ENCODE results near the gene RIN1.

RIN1 gene

GRCh38 chr11:66318600-66318970 lies 17.6 kb downstream of the RIN1 start:
- Mint-ChIP-seq H3K4me1 (peaks cover 66% of the 10 kb centered on the region), H3K9me3 (no peaks in the 10 kb centered on the region), H3K4me3 (peak overlapping the region; percentile 46), H3K27ac (peak overlapping the region; percentile 88), H3K36me3 (no peaks in the 10 kb centered on the region)
- DNase-seq (ENCODE audit: low spot score in 2 of 2) (no peak), ATAC-seq (no peak)

- DNase-seq (ENCODE audit: low spot score in 2 of 2) (peak in 1 of 2 donors; percentile 65), ATAC-seq (peak; percentile 69)
- Mint-ChIP-seq H3K4me3 (peak overlapping the region; percentile 46), H3K27ac (peak overlapping the region; percentile 88), H3K36me3 (no peaks in the 10 kb centered on the region), H3K4me1 (peaks cover 60% of the 10 kb centered on the region), H3K9me3 (no peaks in the 10 kb centered on the region)
These were observed 18.3 kb downstream of the RIN1 start for GRCh38 chr11:66317723-66318599.

- H3K36me3 Mint-ChIP-seq, result no peaks in the 10 kb centered on the region
- no peaks in the 10 kb centered on the region for H3K9me3 Mint-ChIP-seq
- H3K27ac Mint-ChIP-seq, result peak overlapping the region; percentile 63
- ATAC-seq (peak; percentile 11), DNase-seq (ENCODE audit: low spot score in 2 of 2) (peak in 1 of 2 donors; percentile 66)
- peaks cover 56% of the 10 kb centered on the region for H3K4me1 Mint-ChIP-seq
- peak overlapping the region; percentile 46 for H3K4me3 Mint-ChIP-seq
These were observed 18.9 kb downstream of the RIN1 start for GRCh38 chr11:66317322-66317722.

- ATAC-seq (no peak), DNase-seq (ENCODE audit: low spot score in 2 of 2) (no peak)
- Mint-ChIP-seq H3K4me1 (peaks cover 58% of the 10 kb centered on the region), H3K27ac (peak within 1 kb of the TSS; percentile 81), H3K36me3 (no peaks in the 10 kb centered on the region), H3K4me3 (peak within 1 kb of the TSS; percentile 88), H3K9me3 (no peaks in the 10 kb centered on the region)
These were observed 19.4 kb downstream of the RIN1 start, which contains the start of gene CD248 for GRCh38 chr11:66316849-66317251. CD248 (minus strand) TSS chr11:66317044; CDS start chr11:66317027, 17 bp downstream.

GRCh38 chr11:66315921-66316811 lies 20.1 kb downstream of the RIN1 start:
- Mint-ChIP-seq H3K36me3 (no peaks in the 10 kb centered on the region), H3K4me3 (peak overlapping the region; percentile 88), H3K4me1 (peaks cover 61% of the 10 kb centered on the region), H3K9me3 (no peaks in the 10 kb centered on the region), H3K27ac (peak overlapping the region; percentile 81)
- ATAC-seq (no peak), DNase-seq (ENCODE audit: low spot score in 2 of 2) (no peak)

- H3K36me3 Mint-ChIP-seq, result no peaks in the 10 kb centered on the region
- ATAC-seq (no peak), DNase-seq (ENCODE audit: low spot score in 2 of 2) (no peak)
- peak overlapping the region; percentile 88 for H3K4me3 Mint-ChIP-seq
- peaks cover 61% of the 10 kb centered on the region for H3K4me1 Mint-ChIP-seq
- H3K9me3 Mint-ChIP-seq, result no peaks in the 10 kb centered on the region
- H3K27ac Mint-ChIP-seq, result peak overlapping the region; percentile 81
These were observed 20.7 kb downstream of the RIN1 start for GRCh38 chr11:66315498-66315885.

- no peaks in the 10 kb centered on the region for H3K9me3 Mint-ChIP-seq
- H3K27ac Mint-ChIP-seq, result peak overlapping the region; percentile 81
- H3K36me3 Mint-ChIP-seq, result no peaks in the 10 kb centered on the region
- H3K4me3 Mint-ChIP-seq, result peak overlapping the region; percentile 88
- no peak for DNase-seq (ENCODE audit: low spot score in 2 of 2)
- ATAC-seq, result no peak
- H3K4me1 Mint-ChIP-seq, result peaks cover 61% of the 10 kb centered on the region
These were observed 21.4 kb downstream of the RIN1 start for GRCh38 chr11:66314561-66315497.

GRCh38 chr11:66314186-66314501 lies 22.1 kb downstream of the RIN1 start:
- Mint-ChIP-seq H3K27ac (peak overlapping the region; percentile 73), H3K9me3 (no peaks in the 10 kb centered on the region), H3K36me3 (no peaks in the 10 kb centered on the region), H3K4me3 (peak overlapping the region; percentile 88), H3K4me1 (peaks cover 57% of the 10 kb centered on the region)
- ATAC-seq (no peak), DNase-seq (ENCODE audit: low spot score in 2 of 2) (no peak)

GRCh38 chr11:66313321-66314185 lies 22.7 kb downstream of the RIN1 start:
- H3K4me1 Mint-ChIP-seq, result peaks cover 51% of the 10 kb centered on the region
- peak overlapping the region; percentile 96 for H3K27ac Mint-ChIP-seq
- peak overlapping the region; percentile 88 for H3K4me3 Mint-ChIP-seq
- no peak for DNase-seq (ENCODE audit: low spot score in 2 of 2)
- H3K36me3 Mint-ChIP-seq, result no peaks in the 10 kb centered on the region
- H3K9me3 Mint-ChIP-seq, result no peaks in the 10 kb centered on the region
- ATAC-seq, result no peak

- Mint-ChIP-seq H3K36me3 (no peaks in the 10 kb centered on the region), H3K27ac (peak overlapping the region; percentile 96), H3K9me3 (no peaks in the 10 kb centered on the region), H3K4me1 (peaks cover 43% of the 10 kb centered on the region), H3K4me3 (peak overlapping the region; percentile 88)
- peak; percentile 85 for ATAC-seq
- DNase-seq (ENCODE audit: low spot score in 2 of 2), result peak; percentile 96 to 99
These were observed 23.5 kb downstream of the RIN1 start for GRCh38 chr11:66312549-66313320.

- ATAC-seq (peak; percentile 85), DNase-seq (ENCODE audit: low spot score in 2 of 2) (peak; percentile 97)
- H3K27ac Mint-ChIP-seq, result peak overlapping the region; percentile 96
- H3K4me1 Mint-ChIP-seq, result peaks cover 36% of the 10 kb centered on the region
- no peaks in the 10 kb centered on the region for H3K36me3 Mint-ChIP-seq
- peak overlapping the region; percentile 88 for H3K4me3 Mint-ChIP-seq
- H3K9me3 Mint-ChIP-seq, result no peaks in the 10 kb centered on the region
These were observed 24.2 kb downstream of the RIN1 start for GRCh38 chr11:66311965-66312548.

- ATAC-seq (no peak), DNase-seq (ENCODE audit: low spot score in 2 of 2) (no peak)
- Mint-ChIP-seq H3K36me3 (no peaks in the 10 kb centered on the region), H3K4me3 (peak overlapping the region; percentile 88), H3K27ac (peak overlapping the region; percentile 96), H3K9me3 (no peaks in the 10 kb centered on the region), H3K4me1 (peaks cover 36% of the 10 kb centered on the region)
These were observed 24.7 kb downstream of the RIN1 start for GRCh38 chr11:66311470-66311964.
